ENCODE measurements around the gene FAM98B. TPM values are rescaled to one million over a fixed set of nuclear protein-coding genes. Genes with fewer than 3 reads are reported as not detected.

Gene FAM98B
- total and polyA plus RNA-seq, 9 of the 15 experiments (the other 6 are each of a cell fraction or from before 2014, with no cell fraction given): 3.1 to 42.0 (median 9.4) TPM

GRCh38 chr15:38504680-38505467 lies 50.9 kb downstream of the FAM98B start (continued):
- TF ChIP-seq MCM7 (IDR thresholded peaks at IDR 0.05) (no peak), HEY1 (CRISPR knock-in tag; IDR thresholded peaks at IDR 0.05; ENCODE audit: borderline replicate concordance) (no peak), TEAD1 (CRISPR knock-in tag; IDR thresholded peaks at IDR 0.05) (no peak), BHLHE40 (IDR thresholded peaks at IDR 0.05; ENCODE audit: low read length) (no peak)

GRCh38 chr15:38506997-38507396 lies 53.1 kb downstream of the FAM98B start:
- Histone ChIP-seq H3K27ac (ENCODE audit: extremely low read depth, low read depth, low read length) (no peak overlapping the region), H2AFZ (ENCODE audit: low read depth, low read length) (no peak overlapping the region), H4K20me1 (replicated peaks; ENCODE audit: control insufficient read depth, insufficient read depth, low read length) (no peaks in the 10 kb centered on the region), H3K4me1 (replicated peaks in 1 of 2; ENCODE audit: control insufficient read depth in 2 of 2, insufficient read depth in 2 of 2, low read length in 2 of 2) (peaks cover 0 to 7% of the 10 kb centered on the region in 2 experiments; a peak in 2 of 5 replicates), H3K4me2 (ENCODE audit: insufficient read depth, low read length) (no peak overlapping the region), H3K79me2 (ENCODE audit: control insufficient read depth, insufficient read depth, low read length) (no peaks in the 10 kb centered on the region), H3K4me3 (no peak overlapping the region), H3K27me3 (ENCODE audit: control insufficient read depth in 2 of 2, insufficient read depth in 2 of 2, low read length in 2 of 2) (no peaks in the 10 kb centered on the region), H3K9me1 (ENCODE audit: control insufficient read depth, insufficient read depth, low read length) (no peaks in the 10 kb centered on the region), H3K9me3 (replicated peaks; ENCODE audit: control insufficient read depth, insufficient read depth, low read depth, low read length) (no peaks in the 10 kb centered on the region), H3K9ac (ENCODE audit: insufficient read depth in 1 of 2, low read depth in 2 of 2, low read length in 2 of 2) (no peak overlapping the region), H3K36me3 (ENCODE audit: control insufficient read depth, insufficient read depth, low read length) (no peaks in the 10 kb centered on the region)
- ChIA-PET POLR2A (interaction anchor here (0.8 to 2.2 kb wide), 3 partner anchors 9 to 265 kb away, joined by 3 to 7 read pairs (median 3); no protein-coding TSS in a partner anchor), CTCF (ENCODE audit: low intra/inter-chr PET ratio) (no interaction called here)
- BruUV-seq (replicated peaks): no TSS peak
- FAIRE-seq (no peak), DNase-seq (ENCODE audit: extremely low read depth in 1 of 4, low spot score in 3 of 4) (no peak), ATAC-seq (no peak)
- intact Hi-C loops (cut with micrococcal nuclease): loop anchor here (5.0 kb wide), 1 partner anchor 65 kb away; no protein-coding TSS in a partner anchor
- WGBS (ENCODE audit: insufficient coverage, low coverage, missing lambda C conversion rate): 57% methylated on average over 4 of the region's 4 CpGs
- TF ChIP-seq TAF15 (IDR thresholded peaks at IDR 0.05; ENCODE audit: low read depth, low read length) (no peak), IRF9 (tag; IDR thresholded peaks at IDR 0.05) (no peak), SAFB (IDR thresholded peaks at IDR 0.05; ENCODE audit: borderline replicate concordance, low read depth, low read length) (no peak), RBFOX2 (IDR thresholded peaks at IDR 0.05; ENCODE audit: low read depth, low read length) (no peak), DACH1 (IDR thresholded peaks at IDR 0.05; ENCODE audit: partially characterized antibody) (no peak), BCOR (IDR thresholded peaks at IDR 0.05) (no peak), BRCA1 (IDR thresholded peaks at IDR 0.05) (no peak), BRCA1 (CRISPR knock-in tag; IDR thresholded peaks at IDR 0.05) (no peak), GMEB1 (CRISPR knock-in tag; IDR thresholded peaks at IDR 0.05) (no peak), LCOR (CRISPR knock-in tag; IDR thresholded peaks at IDR 0.05) (no peak)
- in situ Hi-C loops (cut with MboI): no loop called here
